DOHH2 (cell line): ENCODE results near the gene NAT10.

Experiments
- H3F3A ChIP-seq: fragments of 200-600 bp; sonication (generic), shearing (Covaris generic); 2 replicates; pipeline ENCODE4 v1.6.0; 2016; ENCODE audit warnings: antibody characterized with exemption, mild to moderate bottlenecking; ENCODE audit not compliant: control insufficient read depth, insufficient read depth
- H3K27ac ChIP-seq: fragments of 200-600 bp; sonication (generic); 2 replicates; pipeline ENCODE4 v1.5.1; 2014; ENCODE audit warnings: low read depth, mild to moderate bottlenecking, low read length, moderate library complexity
- H3K27me3 ChIP-seq: fragments of 200-600 bp; sonication (generic); 2 replicates; pipeline ENCODE4 v1.6.1; 2014; ENCODE audit warnings: mild to moderate bottlenecking, low read length, mixed read lengths; ENCODE audit not compliant: control insufficient read depth
- H3K36me3 ChIP-seq: fragments of 200-600 bp; sonication (generic); 2 replicates; pipeline ENCODE4 v1.6.1; 2014; ENCODE audit warnings: mild to moderate bottlenecking, low read length, moderate library complexity, mixed read lengths; ENCODE audit not compliant: control insufficient read depth
- H3K4me1 ChIP-seq: fragments of 200-600 bp; sonication (generic); 2 replicates; pipeline ENCODE4 v1.6.1; 2014; ENCODE audit warnings: mild to moderate bottlenecking, low read length, mixed read lengths; ENCODE audit not compliant: control insufficient read depth
- H3K4me2 ChIP-seq: fragments of 200-600 bp; sonication (generic); 2 replicates; pipeline ENCODE4 v1.6.0; 2014; ENCODE audit warnings: mild to moderate bottlenecking, low read length, moderate library complexity
- H3K4me3 ChIP-seq: fragments of 200-600 bp; sonication (generic); 2 replicates; pipeline ENCODE4 v1.5.1; 2014; ENCODE audit warnings: mild to moderate bottlenecking, low read length, mixed read lengths
- H3K79me2 ChIP-seq: fragments of 200-600 bp; sonication (generic); 2 replicates; pipeline ENCODE4 v1.6.1; 2014; ENCODE audit warnings: mild to moderate bottlenecking, low read length, mixed read lengths; ENCODE audit not compliant: control insufficient read depth
- H3K9me2 ChIP-seq: fragments of 200-600 bp; sonication (generic); replicated peaks from 2 replicates; pipeline ENCODE4 v1.6.1; 2014; ENCODE audit warnings: mild to moderate bottlenecking, low read length, mixed read lengths; ENCODE audit not compliant: control insufficient read depth
- H3K9me3 ChIP-seq: fragments of 200-600 bp; sonication (generic); 2 replicates; pipeline ENCODE4 v1.6.1; 2014; ENCODE audit warnings: antibody characterized with exemption, low read length, mixed read lengths; ENCODE audit not compliant: control insufficient read depth, insufficient read depth
- H4K20me1 ChIP-seq: fragments of 200-600 bp; sonication (generic); 2 replicates; pipeline ENCODE4 v1.6.0; 2014; ENCODE audit warnings: low read depth, mild to moderate bottlenecking, antibody characterized with exemption, low read length, moderate library complexity; ENCODE audit not compliant: control insufficient read depth, insufficient read depth
- EZH2phosphoT487 ChIP-seq: fragments of 200-600 bp; sonication (generic); IDR thresholded peaks from 2 replicates; pipeline ENCODE4 v1.6.1; 2017; ENCODE audit warnings: borderline replicate concordance, mild to moderate bottlenecking, antibody characterized with exemption, low read length, moderate library complexity, mixed read lengths
- TF ChIP-seq, protein P1 (sequence below): fragments of 200-600 bp; sonication (generic); IDR thresholded peaks from one replicate; pipeline ENCODE4 v1.5.1; 2014; ENCODE audit warnings: antibody characterized with exemption, mild to moderate bottlenecking, low read depth, low read length; ENCODE audit not compliant: poor library complexity, severe bottlenecking

Gene NAT10

DNA sequence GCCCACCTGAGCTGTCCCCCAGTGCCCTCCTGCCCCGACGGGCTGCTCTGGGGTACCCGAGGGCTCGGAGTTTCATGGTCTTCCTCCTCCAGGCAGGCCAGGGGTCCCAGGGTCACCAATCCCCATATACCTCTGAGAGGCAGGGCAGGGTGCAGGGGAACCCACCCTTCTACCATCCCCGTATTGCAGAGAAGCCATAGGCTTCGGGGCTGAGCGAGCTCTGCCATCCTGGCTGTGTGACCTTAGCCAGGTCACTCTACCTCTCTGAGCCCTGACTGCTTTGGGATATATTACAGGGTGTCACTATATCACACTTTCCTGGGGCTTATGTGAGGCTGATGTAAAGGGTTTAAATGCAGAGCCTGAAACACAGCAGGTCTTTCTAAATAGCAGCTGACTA lies 57.4 kb downstream of the NAT10 start:
- TF ChIP-seq, protein P1, sequence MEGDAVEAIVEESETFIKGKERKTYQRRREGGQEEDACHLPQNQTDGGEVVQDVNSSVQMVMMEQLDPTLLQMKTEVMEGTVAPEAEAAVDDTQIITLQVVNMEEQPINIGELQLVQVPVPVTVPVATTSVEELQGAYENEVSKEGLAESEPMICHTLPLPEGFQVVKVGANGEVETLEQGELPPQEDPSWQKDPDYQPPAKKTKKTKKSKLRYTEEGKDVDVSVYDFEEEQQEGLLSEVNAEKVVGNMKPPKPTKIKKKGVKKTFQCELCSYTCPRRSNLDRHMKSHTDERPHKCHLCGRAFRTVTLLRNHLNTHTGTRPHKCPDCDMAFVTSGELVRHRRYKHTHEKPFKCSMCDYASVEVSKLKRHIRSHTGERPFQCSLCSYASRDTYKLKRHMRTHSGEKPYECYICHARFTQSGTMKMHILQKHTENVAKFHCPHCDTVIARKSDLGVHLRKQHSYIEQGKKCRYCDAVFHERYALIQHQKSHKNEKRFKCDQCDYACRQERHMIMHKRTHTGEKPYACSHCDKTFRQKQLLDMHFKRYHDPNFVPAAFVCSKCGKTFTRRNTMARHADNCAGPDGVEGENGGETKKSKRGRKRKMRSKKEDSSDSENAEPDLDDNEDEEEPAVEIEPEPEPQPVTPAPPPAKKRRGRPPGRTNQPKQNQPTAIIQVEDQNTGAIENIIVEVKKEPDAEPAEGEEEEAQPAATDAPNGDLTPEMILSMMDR = no peak
- Histone ChIP-seq H3K4me1 (no peaks in the 10 kb centered on the region), H3K4me3 (no peak overlapping the region), H3F3A (no peaks in the 10 kb centered on the region), H4K20me1 (no peaks in the 10 kb centered on the region; the same call in 1 of the 2 replicates), H3K4me2 (no peak overlapping the region), H3K27me3 (no peaks in the 10 kb centered on the region), H3K9me3 (no peaks in the 10 kb centered on the region), H3K27ac (no peak overlapping the region), H3K79me2 (no peaks in the 10 kb centered on the region), H3K36me3 (no peaks in the 10 kb centered on the region), H3K9me2 (no peaks in the 10 kb centered on the region)

DNA sequence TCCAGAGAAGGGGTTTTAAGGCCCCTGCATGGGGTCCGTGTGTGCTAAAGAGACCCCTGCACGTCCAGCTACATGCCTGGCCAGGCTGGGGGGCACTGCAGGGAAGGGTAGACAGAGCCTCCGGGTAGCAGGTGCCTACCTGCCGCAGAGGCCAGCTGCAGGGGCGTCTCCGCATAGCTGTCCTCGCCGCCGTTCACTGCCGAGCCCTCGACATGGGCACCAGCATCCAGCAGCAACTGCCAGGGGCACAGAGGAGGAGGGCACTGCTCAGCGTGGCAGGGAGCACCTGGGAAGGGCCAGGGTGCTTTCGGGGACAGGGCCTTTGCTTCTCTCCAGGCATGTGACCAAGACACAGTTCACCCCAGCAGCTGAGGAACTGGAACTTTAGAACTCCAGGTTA lies 59.7 kb downstream of the NAT10 start:
- Histone ChIP-seq H3K9me2 (no peaks in the 10 kb centered on the region), H3K4me3 (no peak overlapping the region), H3K36me3 (no peaks in the 10 kb centered on the region), H4K20me1 (no peaks in the 10 kb centered on the region; the same call in 1 of the 2 replicates), H3K4me1 (no peaks in the 10 kb centered on the region), H3K27ac (no peak overlapping the region), H3K27me3 (no peaks in the 10 kb centered on the region), H3K9me3 (no peaks in the 10 kb centered on the region), H3K4me2 (no peak overlapping the region), H3K79me2 (no peaks in the 10 kb centered on the region), H3F3A (no peaks in the 10 kb centered on the region)
- TF ChIP-seq, protein P1 = no peak
- TF ChIP-seq EZH2phosphoT487 = no peak

DNA sequence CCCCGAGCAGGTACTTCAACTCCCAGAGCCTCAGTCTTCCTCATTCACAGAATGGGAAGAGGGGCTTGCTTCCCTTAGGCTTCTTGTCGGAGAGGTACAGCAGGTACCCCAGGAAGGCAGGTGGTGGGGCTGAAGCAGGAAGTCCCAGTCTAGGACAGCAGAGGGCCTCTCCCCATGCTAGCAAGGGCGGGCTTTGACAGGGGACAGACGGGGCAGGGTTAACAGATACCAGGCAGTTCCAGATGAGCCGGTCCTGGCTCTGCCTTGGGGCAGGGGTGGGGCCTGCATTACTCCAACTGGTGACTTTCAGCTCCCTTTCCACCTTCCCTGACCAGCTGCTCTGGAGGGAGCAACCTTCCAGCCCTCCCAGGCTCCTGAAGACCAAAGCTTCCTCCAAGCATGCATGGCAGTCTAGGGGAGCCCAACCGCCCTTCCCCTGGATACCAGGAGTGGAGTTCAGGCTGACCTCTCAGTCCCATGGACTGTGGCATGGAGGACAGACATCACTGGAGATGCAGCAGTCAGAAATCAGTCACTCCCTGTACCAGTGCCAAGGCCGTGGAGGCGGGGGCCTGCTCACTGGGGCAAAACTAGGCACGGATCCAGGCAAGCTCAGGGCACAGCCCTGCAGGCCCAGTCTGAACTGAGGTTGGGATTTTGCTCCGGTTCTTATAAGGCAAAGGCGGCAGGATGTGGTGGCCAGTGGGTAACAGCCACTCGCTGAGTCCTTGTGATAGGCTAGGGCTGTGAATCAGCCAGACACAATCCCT lies 60.5 kb downstream of the NAT10 start:
- Histone ChIP-seq H3K9me2 (no peaks in the 10 kb centered on the region), H3K27ac (no peak overlapping the region), H3K27me3 (no peaks in the 10 kb centered on the region), H3K4me3 (no peak overlapping the region), H3K79me2 (no peaks in the 10 kb centered on the region), H3F3A (no peaks in the 10 kb centered on the region), H3K4me2 (no peak overlapping the region), H3K9me3 (no peaks in the 10 kb centered on the region), H3K36me3 (no peaks in the 10 kb centered on the region), H3K4me1 (no peaks in the 10 kb centered on the region), H4K20me1 (no peaks in the 10 kb centered on the region; the same call in 1 of the 2 replicates)
- TF ChIP-seq, protein P1 = no peak
- no peak for TF ChIP-seq EZH2phosphoT487
